Endothelial cell of umbilical vein (primary cell): ENCODE data around the gene SLC39A11. TPM values are rescaled to one million over a fixed set of nuclear protein-coding genes. Genes with fewer than 3 reads are reported as not detected.

Experiments
- BruUV-seq: library from RNA; stranded (reverse); fragments of 400-500 nt; replicated peaks from 2 replicates; lab custom pipeline; 2021; lab: Mats Ljungman, UMichigan
- CTCF ChIA-PET: fragments of 300-600, 350-600 bp; sonication (Branson Sonifier 250); formaldehyde crosslinking; loops from one replicate; lab custom pipeline; 2021; ENCODE audit warnings: antibody characterized with exemption, inconsistent platforms; lab: Charles Lee
- POLR2A ChIA-PET: fragments of 300-600, 350-600 bp; sonication (Branson Sonifier 250); formaldehyde crosslinking; loops from one replicate; lab custom pipeline; 2021; ENCODE audit warnings: antibody characterized with exemption, inconsistent platforms; lab: Charles Lee
- DNase-seq: peaks from one replicate; pipeline ENCODE4 v3.0.0-alpha.2; 2011; ENCODE audit warnings: low read depth, low spot score
- FAIRE-seq: peaks from 2 replicates; lab custom pipeline; 2011; peaks lifted over from hg19 to GRCh38; lab: Jason Lieb, UNC
- H2AFZ ChIP-seq: 2 replicates; pipeline ENCODE4 v1.6.0; 2012; ENCODE audit warnings: low read depth, low read length, control low read depth, inconsistent platforms
- H3K27ac ChIP-seq: 2 replicates; pipeline ENCODE4 v1.5.1; 2011; ENCODE audit warnings: low read depth, mild to moderate bottlenecking, control low read depth, low read length, moderate library complexity; ENCODE audit not compliant: insufficient read depth
- H3K27me3 ChIP-seq, 2 experiments: 2 replicates each; pipeline versions ENCODE4 v1.6.0 to v1.6.1; 2011; ENCODE audit warnings: low read length in 2 of 2, mixed read lengths in 1 of 2; ENCODE audit not compliant: control insufficient read depth in 2 of 2, insufficient read depth in 2 of 2
- H3K36me3 ChIP-seq, 2 experiments: 2 replicates in 1 of 2; 3 replicates in 1 of 2; pipeline ENCODE4 v1.5.1; 2011; ENCODE audit warnings: low read length in 2 of 2, mild to moderate bottlenecking in 1 of 2, moderate library complexity in 1 of 2; ENCODE audit not compliant: control insufficient read depth in 2 of 2, insufficient read depth in 2 of 2; ENCODE audit errors: extremely low read depth in 1 of 2
- H3K4me1 ChIP-seq: 3 replicates; pipeline ENCODE4 v1.5.1; 2011; ENCODE audit warnings: mild to moderate bottlenecking, low read length; ENCODE audit not compliant: control insufficient read depth, insufficient read depth; ENCODE audit errors: extremely low read depth
- H3K4me2 ChIP-seq: 2 replicates; pipeline ENCODE4 v1.6.1; 2011; ENCODE audit warnings: low read length, control low read depth, mixed read lengths; ENCODE audit not compliant: insufficient read depth
- H3K4me3 ChIP-seq, 3 experiments: fragments of 200-600 bp in 1 of 3; sonication (generic), shearing (Covaris generic) in 1 of 3; replicated peaks in 1 of 3; 2 replicates each; pipeline ENCODE4 v1.5.1; 2011 to 2016; ENCODE audit warnings: control low read depth in 3 of 3, low read length in 3 of 3, mild to moderate bottlenecking in 2 of 3, inconsistent platforms in 1 of 3, low read depth in 1 of 3, moderate library complexity in 1 of 3; ENCODE audit not compliant: insufficient read depth in 1 of 3
- H3K79me2 ChIP-seq: 2 replicates; pipeline ENCODE4 v1.6.0; 2012; ENCODE audit warnings: low read length, inconsistent platforms; ENCODE audit not compliant: control insufficient read depth, insufficient read depth
- H3K9ac ChIP-seq: replicated peaks from 2 replicates; pipeline ENCODE3; 2011; ENCODE audit warnings: low read length, control low read depth; ENCODE audit not compliant: insufficient read depth; ENCODE audit errors: extremely low read depth
- H3K9me1 ChIP-seq: replicated peaks from 3 replicates; pipeline ENCODE4 v1.6.0; 2011; ENCODE audit warnings: mild to moderate bottlenecking, low read length; ENCODE audit not compliant: control insufficient read depth, insufficient read depth; ENCODE audit errors: extremely low read depth
- H3K9me3 ChIP-seq: replicated peaks from 2 replicates; pipeline ENCODE4 v1.5.1; 2012; ENCODE audit warnings: low read length, inconsistent platforms; ENCODE audit not compliant: control insufficient read depth, insufficient read depth
- H4K20me1 ChIP-seq: replicated peaks from 2 replicates; pipeline ENCODE3; 2011; ENCODE audit warnings: mild to moderate bottlenecking, low read length; ENCODE audit not compliant: control insufficient read depth, insufficient read depth; ENCODE audit errors: extremely low read depth
- EZH2 ChIP-seq: IDR thresholded peaks from 2 replicates; pipeline ENCODE4 v1.6.1; 2012; ENCODE audit warnings: borderline replicate concordance, low read depth, mild to moderate bottlenecking, moderate library complexity, low read length, inconsistent platforms; ENCODE audit not compliant: severe bottlenecking
- FOS ChIP-seq: IDR thresholded peaks from 2 replicates; pipeline ENCODE4 v1.6.1; 2011; ENCODE audit warnings: mild to moderate bottlenecking, low read length, moderate library complexity, borderline replicate concordance; ENCODE audit not compliant: insufficient read depth
- GATA2 ChIP-seq: IDR thresholded peaks from 2 replicates; pipeline ENCODE4 v1.7.0; 2011; ENCODE audit warnings: low read depth, mild to moderate bottlenecking, moderate library complexity, mixed read lengths, low read length; ENCODE audit not compliant: insufficient read length, insufficient read depth
- JUN ChIP-seq: IDR thresholded peaks from 2 replicates; pipeline ENCODE4 v1.6.1; 2011; ENCODE audit warnings: borderline replicate concordance, low read depth; ENCODE audit not compliant: insufficient read length, insufficient read depth
- MAX ChIP-seq: IDR thresholded peaks from 2 replicates; pipeline ENCODE4 v1.6.1; 2011; ENCODE audit not compliant: insufficient read depth, insufficient read length
- MYC ChIP-seq: IDR thresholded peaks from one replicate; pipeline ENCODE4 v1.6.1; 2011; ENCODE audit warnings: mild to moderate bottlenecking, low read depth, low read length
- POLR2A ChIP-seq: IDR thresholded peaks from 2 replicates; pipeline ENCODE4 v1.6.1; 2012; ENCODE audit warnings: low read depth, mild to moderate bottlenecking, control low read depth, low read length
- POLR2AphosphoS5 ChIP-seq: IDR thresholded peaks from 2 replicates; pipeline ENCODE4 v1.6.1; 2012; ENCODE audit warnings: low read depth, mild to moderate bottlenecking, control low read depth, low read length, moderate library complexity; ENCODE audit not compliant: insufficient read depth
- dilution Hi-C: fragments of 300-500 bp; cut with MboI; formaldehyde crosslinking; loops from one replicate; pipeline ENCODE4 v1.15.0; 2019; ENCODE audit warnings: low sequenced_read_pairs; ENCODE audit not compliant: extremely low pct_ligation_motif_present
- intact Hi-C: fragments of 100-400 bp; cut with micrococcal nuclease; formaldehyde crosslinking; loops from one replicate; pipeline ENCODE4 v1.10.0; 2022
- polyA plus RNA-seq, 4 experiments: library from polyadenylated mRNA; depleted of rRNA in 3 of 4; stranded (reverse) in 3 of 4; unstranded in 1 of 4; fragments of >200 nt; gene quantifications; 2 replicates each; pipeline versions ENCODE4 v1.2.1 to v1.2.3, GENCODE V29; 2011 to 2012; ENCODE audit warnings: missing spikeins in 1 of 4
- total RNA-seq: library from RNA; stranded (reverse); gene quantifications from 2 replicates; pipeline ENCODE4 v1.2.3, GENCODE V29; 2021
- TF ChIP-seq, protein P1 (sequence below), 2 donors: IDR thresholded peaks; 1 replicate in 1 of 2; 2 replicates in 1 of 2; pipeline ENCODE4 v1.5.1; 2011; ENCODE audit warnings: low read length in 2 of 2, mild to moderate bottlenecking in 2 of 2, moderate library complexity in 2 of 2, control low read depth in 1 of 2, inconsistent platforms in 1 of 2, low read depth in 1 of 2; ENCODE audit not compliant: insufficient read depth in 1 of 2; ENCODE audit errors: extremely low read depth in 1 of 2

Gene SLC39A11
- total and polyA plus RNA-seq, 2 donors (not counting 3 experiments of a cell fraction or from before 2014, with no cell fraction given), result 8.1 to 11.9 TPM

DNA sequence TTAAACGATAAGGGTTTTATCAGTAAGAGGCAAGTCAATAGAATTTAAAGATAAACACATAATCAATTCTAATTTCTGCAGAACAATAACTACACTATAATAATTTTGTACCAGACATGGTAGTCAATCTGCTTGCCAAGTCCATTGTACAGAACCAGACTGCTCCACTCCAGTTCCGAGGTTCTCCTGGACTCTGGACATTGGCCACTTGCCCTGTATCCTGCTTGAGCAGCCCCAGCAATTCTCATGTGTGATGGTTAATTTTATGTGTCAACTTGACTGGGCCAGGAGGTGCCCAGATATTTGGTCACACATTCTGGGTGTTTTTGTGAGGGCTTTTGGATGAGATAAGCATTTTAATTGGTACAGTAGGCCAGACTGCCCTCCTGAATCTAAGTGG is 384.6 kb downstream of the SLC39A11 start:
- Histone ChIP-seq H3K79me2 (no peaks in the 10 kb centered on the region), H3K9me1 (no peaks in the 10 kb centered on the region), H3K4me3 (no peak overlapping the region), H3K27me3 (no peaks in the 10 kb centered on the region), H3K9ac (no peak overlapping the region), H3K27ac (no peak overlapping the region), H3K9me3 (no peaks in the 10 kb centered on the region), H4K20me1 (no peaks in the 10 kb centered on the region), H3K4me1 (no peaks in the 10 kb centered on the region), H3K36me3 (no peaks in the 10 kb centered on the region), H2AFZ (no peak overlapping the region), H3K4me2 (no peak overlapping the region)
- BruUV-seq, result no TSS peak
- dilution Hi-C loops (no loop called here), intact Hi-C loops (no loop called here)
- ChIA-PET CTCF (no interaction called here), POLR2A (no interaction called here)
- FAIRE-seq (no peak), DNase-seq (no peak)
- TF ChIP-seq JUN (no peak), POLR2AphosphoS5 (no peak), MAX (no peak), POLR2A (no peak), MYC (no peak), GATA2 (no peak), EZH2 (no peak), FOS (no peak)
- TF ChIP-seq, protein P1, sequence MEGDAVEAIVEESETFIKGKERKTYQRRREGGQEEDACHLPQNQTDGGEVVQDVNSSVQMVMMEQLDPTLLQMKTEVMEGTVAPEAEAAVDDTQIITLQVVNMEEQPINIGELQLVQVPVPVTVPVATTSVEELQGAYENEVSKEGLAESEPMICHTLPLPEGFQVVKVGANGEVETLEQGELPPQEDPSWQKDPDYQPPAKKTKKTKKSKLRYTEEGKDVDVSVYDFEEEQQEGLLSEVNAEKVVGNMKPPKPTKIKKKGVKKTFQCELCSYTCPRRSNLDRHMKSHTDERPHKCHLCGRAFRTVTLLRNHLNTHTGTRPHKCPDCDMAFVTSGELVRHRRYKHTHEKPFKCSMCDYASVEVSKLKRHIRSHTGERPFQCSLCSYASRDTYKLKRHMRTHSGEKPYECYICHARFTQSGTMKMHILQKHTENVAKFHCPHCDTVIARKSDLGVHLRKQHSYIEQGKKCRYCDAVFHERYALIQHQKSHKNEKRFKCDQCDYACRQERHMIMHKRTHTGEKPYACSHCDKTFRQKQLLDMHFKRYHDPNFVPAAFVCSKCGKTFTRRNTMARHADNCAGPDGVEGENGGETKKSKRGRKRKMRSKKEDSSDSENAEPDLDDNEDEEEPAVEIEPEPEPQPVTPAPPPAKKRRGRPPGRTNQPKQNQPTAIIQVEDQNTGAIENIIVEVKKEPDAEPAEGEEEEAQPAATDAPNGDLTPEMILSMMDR (IDR thresholded peaks at IDR 0.05; ENCODE audit: extremely low read depth in 1 of 2, insufficient read depth in 1 of 2, low read depth in 1 of 2, low read length in 2 of 2), result no peak
